ENCODE data around the gene TMEM89.

The TMEM89 gene

DNA sequence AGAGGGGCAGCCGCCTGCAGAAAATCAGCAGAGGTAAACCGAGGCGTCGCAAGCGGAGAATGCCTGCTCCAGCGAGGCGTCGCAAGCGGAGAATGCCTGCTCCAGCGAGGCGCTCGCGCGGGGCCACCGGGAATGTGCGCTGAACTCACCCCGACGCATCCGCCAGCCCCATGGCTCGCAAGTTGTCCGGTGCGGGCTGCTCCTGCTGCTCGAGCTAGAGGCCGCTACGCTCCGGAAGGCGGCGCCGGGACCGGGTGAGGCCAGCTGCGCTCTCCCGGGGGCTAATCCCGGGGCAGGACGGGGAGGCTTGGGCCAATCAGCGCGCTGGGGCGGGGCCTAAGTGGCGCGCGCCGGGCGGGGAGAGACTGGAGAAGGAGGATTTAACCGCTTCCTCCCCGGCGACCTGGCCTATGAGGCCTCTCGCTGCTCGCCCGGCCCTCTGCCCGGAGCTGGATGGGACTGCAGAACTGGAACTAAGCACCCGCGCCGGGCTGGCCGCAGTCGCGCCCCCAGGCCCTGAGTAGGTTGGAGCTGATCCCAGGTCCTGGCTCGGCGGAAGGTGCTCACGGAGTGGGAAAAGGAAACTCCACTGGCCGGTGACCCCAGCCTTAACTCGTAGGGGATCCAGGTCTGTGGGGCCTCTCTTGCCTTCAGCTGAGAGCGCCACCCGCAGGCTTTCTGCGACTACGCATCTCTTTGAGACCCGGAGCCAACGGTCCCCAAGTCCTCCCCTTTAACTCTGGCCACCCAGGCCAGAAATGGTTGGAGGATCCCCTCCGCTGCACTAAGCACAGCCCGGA is 13.9 kb upstream of the TMEM89 start, which contains the start of gene SLC26A6:
SLC26A6 (minus strand) TSS at position 240 of the 800 bp plus-strand sequence; CDS start at position 172, 68 bp downstream.
- DNase-seq (ENCODE audit: low spot score in 2 of 2) = peak; percentile 80 to 83
- Mint-ChIP-seq H3K27me3 (no peaks in the 10 kb centered on the region), H3K9me3 (no peaks in the 10 kb centered on the region), H3K27ac (ENCODE audit: low read depth) (peak within 1 kb of the TSS; percentile 72), H3K4me1 (peaks cover 16% of the 10 kb centered on the region), H3K4me3 (peak within 1 kb of the TSS; percentile 89), H3K36me3 (ENCODE audit: insufficient read depth) (peaks cover 4% of the 10 kb centered on the region)
- peak; percentile 95 for ATAC-seq (replicated peaks; ENCODE audit: extremely low read depth, poor library complexity, severe bottlenecking)

DNA sequence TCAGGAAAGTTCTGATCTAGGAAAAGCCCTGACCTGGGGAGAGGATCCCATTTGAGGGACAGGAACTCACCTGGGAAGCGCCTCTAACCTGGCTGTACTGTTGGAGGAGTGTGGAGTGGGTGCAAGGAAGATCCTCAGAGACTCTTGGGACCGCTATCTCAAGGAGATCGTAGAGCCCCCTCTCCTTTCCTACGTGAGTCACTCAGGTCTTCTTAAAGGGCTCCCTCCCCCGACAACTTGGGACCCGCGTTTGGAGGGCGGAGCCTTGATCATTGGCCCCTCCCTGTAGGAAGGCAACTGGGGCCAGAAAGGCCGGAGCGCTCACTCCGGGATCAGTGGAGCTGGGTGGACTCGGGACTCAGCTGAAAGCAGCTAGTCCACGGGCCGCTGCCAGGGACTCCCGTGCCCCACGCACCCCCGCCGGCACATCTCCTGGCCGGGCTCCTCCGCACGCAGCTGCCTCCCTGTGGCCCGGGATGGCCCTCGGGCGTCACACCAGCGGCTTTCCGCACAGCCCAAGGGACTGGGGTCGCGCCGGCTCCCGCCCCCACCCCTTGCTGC is 13.2 kb upstream of the TMEM89 start:
- Mint-ChIP-seq H3K9me3 (no peaks in the 10 kb centered on the region), H3K4me1 (peaks cover 16% of the 10 kb centered on the region), H3K27me3 (no peaks in the 10 kb centered on the region), H3K27ac (ENCODE audit: low read depth) (no peak overlapping the region), H3K36me3 (ENCODE audit: insufficient read depth) (peaks cover 5% of the 10 kb centered on the region), H3K4me3 (peak overlapping the region; percentile 89)
- peak; percentile 22 for ATAC-seq (replicated peaks; ENCODE audit: extremely low read depth, poor library complexity, severe bottlenecking)
- no peak for DNase-seq (ENCODE audit: low spot score in 2 of 2)

DNA sequence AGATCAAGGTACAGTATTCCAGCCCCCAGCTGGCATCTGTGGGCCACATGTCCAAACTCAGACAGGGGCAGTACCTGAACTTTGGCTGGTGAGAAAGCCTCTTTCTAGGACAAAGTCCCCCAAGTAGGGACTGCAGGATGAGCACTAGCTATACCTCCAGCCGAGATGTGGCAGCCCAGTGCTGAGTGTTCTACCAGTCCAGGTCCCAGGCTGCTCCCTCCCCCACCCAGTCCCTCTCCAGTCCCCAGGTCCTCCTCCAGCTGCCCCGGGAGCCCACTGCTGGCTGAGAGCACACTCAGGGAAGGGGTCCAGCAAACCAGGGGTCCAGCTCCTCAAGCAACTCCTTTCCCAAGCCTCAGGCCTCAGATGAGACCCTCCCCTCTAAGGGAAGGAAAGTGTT is 12.2 kb upstream of the TMEM89 start:
- Mint-ChIP-seq H3K27me3 (no peaks in the 10 kb centered on the region), H3K27ac (ENCODE audit: low read depth) (no peak overlapping the region), H3K4me3 (peak overlapping the region; percentile 89), H3K4me1 (peaks cover 16% of the 10 kb centered on the region), H3K9me3 (no peaks in the 10 kb centered on the region), H3K36me3 (ENCODE audit: insufficient read depth) (peaks cover 5% of the 10 kb centered on the region)
- DNase-seq (ENCODE audit: low spot score in 2 of 2) = no peak
- no peak for ATAC-seq (replicated peaks; ENCODE audit: extremely low read depth, poor library complexity, severe bottlenecking)

DNA sequence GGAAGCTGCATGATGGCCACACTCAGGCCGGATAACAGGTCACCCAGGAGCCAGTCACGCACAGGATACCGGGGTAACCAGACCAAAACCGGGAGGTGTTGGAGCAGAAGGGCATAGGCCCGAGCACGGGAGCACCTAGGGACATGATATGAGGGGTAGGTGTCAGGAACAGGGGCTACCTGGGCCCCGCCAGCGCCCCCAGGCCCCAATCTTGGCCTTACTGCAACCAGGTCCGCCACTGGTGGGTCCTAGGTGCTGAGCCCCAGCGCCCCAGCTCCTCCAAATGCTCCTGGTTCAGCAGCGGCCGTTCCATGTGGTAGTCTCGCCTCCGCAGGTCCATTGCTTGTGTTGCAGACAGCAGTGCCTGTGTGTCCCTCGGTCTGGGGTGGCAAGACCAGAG is 11.7 kb upstream of the TMEM89 start:
- Mint-ChIP-seq H3K4me1 (peaks cover 13% of the 10 kb centered on the region), H3K27ac (ENCODE audit: low read depth) (no peak overlapping the region), H3K4me3 (no peak overlapping the region), H3K36me3 (ENCODE audit: insufficient read depth) (peaks cover 5% of the 10 kb centered on the region), H3K9me3 (no peaks in the 10 kb centered on the region), H3K27me3 (no peaks in the 10 kb centered on the region)
- no peak for ATAC-seq (replicated peaks; ENCODE audit: extremely low read depth, poor library complexity, severe bottlenecking)
- no peak for DNase-seq (ENCODE audit: low spot score in 2 of 2)

DNA sequence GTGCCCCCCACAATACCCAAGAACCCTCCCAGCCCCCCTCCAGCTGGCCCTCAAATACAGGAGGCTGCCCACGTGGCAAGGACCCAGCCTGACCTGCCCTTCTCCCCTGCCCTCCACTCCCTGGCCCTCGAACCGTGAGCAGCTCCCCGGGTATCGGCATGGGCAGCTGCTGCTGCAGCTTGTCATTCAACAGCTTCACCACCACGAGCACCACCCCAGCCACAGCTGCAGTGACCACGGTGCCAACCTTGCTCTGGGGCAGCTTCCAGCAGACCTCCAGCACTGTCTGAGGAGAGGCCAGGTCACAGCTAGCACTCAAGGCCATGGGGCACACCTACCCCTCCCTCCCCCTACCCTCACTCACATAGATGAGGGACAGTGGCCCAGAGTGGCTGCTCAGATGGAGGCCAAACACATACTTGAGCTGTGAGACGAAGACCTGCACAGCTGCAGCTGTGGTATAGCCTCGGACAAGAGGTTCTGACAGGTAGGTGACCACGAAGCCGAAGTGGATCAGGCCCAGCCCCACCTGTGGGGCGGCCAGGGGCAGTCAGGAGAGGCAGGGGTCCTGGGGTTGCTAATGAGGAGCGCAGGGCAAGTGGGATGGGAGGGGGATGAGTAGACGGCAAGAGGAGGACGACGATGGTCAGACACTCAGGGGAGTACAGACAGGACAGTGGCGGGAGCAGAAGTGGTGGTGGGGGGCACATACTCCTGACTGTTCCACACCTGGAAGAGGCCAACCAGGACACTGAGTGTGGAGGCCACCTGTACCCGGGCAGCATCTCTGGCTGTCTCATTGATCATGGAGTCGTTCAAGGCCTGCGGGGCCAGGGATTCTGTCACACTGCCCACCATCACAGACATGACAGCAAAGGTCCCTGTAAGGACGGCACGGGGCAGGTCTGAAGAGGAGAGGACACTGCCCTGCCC is 10.2 kb upstream of the TMEM89 start:
- Mint-ChIP-seq H3K27me3 (no peaks in the 10 kb centered on the region), H3K9me3 (no peaks in the 10 kb centered on the region), H3K4me1 (peaks cover 11% of the 10 kb centered on the region), H3K4me3 (no peak overlapping the region), H3K27ac (ENCODE audit: low read depth) (peak overlapping the region; percentile 36), H3K36me3 (ENCODE audit: insufficient read depth) (peaks cover 6% of the 10 kb centered on the region)
- ATAC-seq (replicated peaks; ENCODE audit: extremely low read depth, poor library complexity, severe bottlenecking) = no peak
- no peak for DNase-seq (ENCODE audit: low spot score in 2 of 2)

DNA sequence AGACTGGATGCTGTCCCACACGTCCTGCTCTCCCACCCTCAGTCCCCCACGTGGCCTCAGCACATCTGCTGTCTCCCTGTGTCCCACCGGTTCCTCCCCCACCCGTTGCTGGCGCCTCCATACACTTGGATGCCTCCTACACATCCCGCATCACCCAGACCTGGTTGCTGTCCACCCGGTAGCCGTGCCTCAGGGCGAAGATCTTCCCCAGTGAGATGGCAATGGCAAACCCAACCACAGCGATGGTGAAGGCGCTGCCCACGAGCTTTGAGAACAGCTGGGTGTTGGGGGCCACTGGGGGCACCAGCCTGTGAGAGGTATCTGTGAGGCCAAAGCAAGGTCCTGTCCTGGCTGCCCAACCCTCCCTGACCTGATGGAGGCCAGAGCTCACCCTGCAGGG is 9.3 kb upstream of the TMEM89 start:
- ATAC-seq (replicated peaks; ENCODE audit: extremely low read depth, poor library complexity, severe bottlenecking) = no peak
- Mint-ChIP-seq H3K27ac (ENCODE audit: low read depth) (peak overlapping the region; percentile 36), H3K36me3 (ENCODE audit: insufficient read depth) (peaks cover 7% of the 10 kb centered on the region), H3K4me3 (no peak overlapping the region), H3K9me3 (no peaks in the 10 kb centered on the region), H3K4me1 (peaks cover 11% of the 10 kb centered on the region), H3K27me3 (no peaks in the 10 kb centered on the region)
- DNase-seq (ENCODE audit: low spot score in 2 of 2) = no peak

DNA sequence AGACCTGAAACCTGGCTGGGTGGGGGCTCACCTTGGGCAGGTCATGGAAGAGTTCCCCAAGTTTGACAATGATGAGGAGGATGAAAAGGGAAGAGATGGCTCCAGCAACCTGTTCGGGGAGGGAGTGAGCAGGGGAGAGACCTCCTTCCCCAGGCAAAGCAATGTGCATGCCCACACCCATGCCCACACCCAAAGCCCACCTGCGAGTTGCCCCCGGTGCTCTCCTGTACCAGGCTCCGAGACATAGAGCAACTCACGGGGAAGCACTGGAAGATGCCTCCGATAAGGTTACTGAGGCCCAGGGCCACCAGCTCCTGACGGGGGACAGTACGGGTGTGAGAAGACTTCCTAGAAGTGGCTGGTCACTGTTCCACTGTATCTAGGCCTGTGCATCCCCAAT is 8.8 kb upstream of the TMEM89 start:
- no peak for DNase-seq (ENCODE audit: low spot score in 2 of 2)
- peaks cover 11% of the 10 kb centered on the region for H3K4me1 Mint-ChIP-seq
- peaks cover 7% of the 10 kb centered on the region for H3K36me3 Mint-ChIP-seq (ENCODE audit: insufficient read depth)
- H3K4me3 Mint-ChIP-seq = no peak overlapping the region
- H3K27me3 Mint-ChIP-seq = no peaks in the 10 kb centered on the region
- no peak for ATAC-seq (replicated peaks; ENCODE audit: extremely low read depth, poor library complexity, severe bottlenecking)
- H3K9me3 Mint-ChIP-seq = no peaks in the 10 kb centered on the region
- no peak overlapping the region for H3K27ac Mint-ChIP-seq (ENCODE audit: low read depth)

DNA sequence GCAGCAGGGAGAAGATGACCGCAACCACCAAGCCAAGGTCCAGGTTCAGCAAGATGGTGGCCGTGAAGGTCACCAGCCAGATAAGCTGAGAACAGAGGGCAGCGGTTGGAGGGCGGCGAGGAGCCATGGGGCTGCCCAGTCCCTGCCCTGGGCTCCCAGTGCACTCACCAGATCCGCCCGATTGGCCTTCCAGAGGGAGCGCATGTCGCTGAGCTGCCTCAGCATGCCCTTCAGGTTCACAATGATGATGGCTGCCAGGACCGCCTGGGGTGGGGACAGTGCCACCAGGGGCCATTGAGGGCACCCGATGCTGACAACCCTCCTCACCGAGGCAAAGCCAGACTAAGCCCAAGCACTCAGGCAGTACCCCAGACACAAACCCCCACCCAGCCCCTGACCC is 8.3 kb upstream of the TMEM89 start:
- Mint-ChIP-seq H3K27me3 (no peaks in the 10 kb centered on the region), H3K36me3 (ENCODE audit: insufficient read depth) (peaks cover 7% of the 10 kb centered on the region), H3K4me1 (peaks cover 11% of the 10 kb centered on the region), H3K9me3 (no peaks in the 10 kb centered on the region), H3K27ac (ENCODE audit: low read depth) (no peak overlapping the region), H3K4me3 (no peak overlapping the region)
- no peak for DNase-seq (ENCODE audit: low spot score in 2 of 2)
- ATAC-seq (replicated peaks; ENCODE audit: extremely low read depth, poor library complexity, severe bottlenecking) = no peak

DNA sequence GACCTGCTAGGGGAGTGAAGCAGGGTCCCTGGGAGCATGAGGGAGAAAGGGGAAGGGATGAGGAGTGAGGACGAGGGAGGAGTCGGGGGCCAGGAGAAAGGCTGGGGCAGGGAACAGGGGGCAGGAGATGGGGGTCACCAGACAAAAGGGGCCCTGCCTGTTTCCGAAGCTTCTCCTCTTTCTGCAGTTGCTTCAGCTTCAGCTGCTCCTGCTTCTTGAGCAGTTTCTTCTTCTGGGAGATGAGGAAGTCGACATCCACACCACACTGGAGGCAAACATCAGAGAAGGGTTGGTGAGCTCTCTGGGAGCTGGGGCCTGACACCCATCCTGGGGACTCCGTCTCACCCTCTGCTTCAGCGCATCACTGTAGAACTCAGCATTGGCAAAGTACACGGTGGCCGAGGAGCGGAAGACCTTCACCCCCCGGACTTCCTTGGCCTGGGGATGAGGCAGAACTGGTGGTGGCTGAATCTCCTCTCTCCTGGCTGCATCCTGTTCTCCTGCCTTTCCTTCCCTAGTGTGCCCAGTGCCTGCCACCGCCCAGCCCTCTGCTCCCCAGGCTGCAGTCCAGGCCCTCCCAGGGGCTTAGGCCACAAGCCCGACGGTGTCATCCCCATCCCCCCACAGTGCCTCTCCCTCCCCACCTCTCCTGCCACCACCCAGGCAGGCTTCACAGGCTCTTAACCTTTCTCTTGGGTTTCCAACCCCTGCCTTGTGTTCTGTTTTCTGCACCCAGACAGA is 6.9 kb upstream of the TMEM89 start:
- Mint-ChIP-seq H3K27ac (ENCODE audit: low read depth) (no peak overlapping the region), H3K9me3 (no peaks in the 10 kb centered on the region), H3K4me1 (peaks cover 6% of the 10 kb centered on the region), H3K27me3 (no peaks in the 10 kb centered on the region), H3K36me3 (ENCODE audit: insufficient read depth) (peaks cover 5% of the 10 kb centered on the region), H3K4me3 (no peak overlapping the region)
- no peak for DNase-seq (ENCODE audit: low spot score in 2 of 2)
- no peak for ATAC-seq (replicated peaks; ENCODE audit: extremely low read depth, poor library complexity, severe bottlenecking)

DNA sequence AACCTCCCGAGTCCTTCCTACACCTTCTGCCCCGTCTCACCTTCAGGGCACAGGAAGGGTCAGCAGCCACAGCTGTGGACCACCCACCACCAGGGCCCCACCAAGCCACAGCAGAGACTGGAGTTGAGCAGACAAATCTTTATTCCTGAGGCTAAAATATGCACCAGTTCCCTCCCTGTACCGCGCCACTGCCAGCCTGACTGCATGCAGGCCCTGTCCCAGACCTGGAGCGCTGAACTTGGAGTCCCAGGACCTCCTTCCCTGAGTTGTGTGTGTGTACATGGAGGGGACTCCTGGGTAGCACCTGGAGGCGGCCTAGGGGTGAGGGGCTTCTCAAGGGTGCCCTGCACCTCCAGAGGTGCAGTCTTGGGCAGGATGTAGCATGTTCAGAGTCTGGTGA is 4.0 kb upstream of the TMEM89 start:
- DNase-seq (ENCODE audit: low spot score in 2 of 2) = no peak
- H3K27ac Mint-ChIP-seq (ENCODE audit: low read depth) = no peak overlapping the region
- H3K4me1 Mint-ChIP-seq = peaks cover 6% of the 10 kb centered on the region
- H3K27me3 Mint-ChIP-seq = no peaks in the 10 kb centered on the region
- H3K36me3 Mint-ChIP-seq (ENCODE audit: insufficient read depth) = peaks cover 5% of the 10 kb centered on the region
- H3K4me3 Mint-ChIP-seq = no peak overlapping the region
- no peaks in the 10 kb centered on the region for H3K9me3 Mint-ChIP-seq
- ATAC-seq (replicated peaks; ENCODE audit: extremely low read depth, poor library complexity, severe bottlenecking) = no peak

DNA sequence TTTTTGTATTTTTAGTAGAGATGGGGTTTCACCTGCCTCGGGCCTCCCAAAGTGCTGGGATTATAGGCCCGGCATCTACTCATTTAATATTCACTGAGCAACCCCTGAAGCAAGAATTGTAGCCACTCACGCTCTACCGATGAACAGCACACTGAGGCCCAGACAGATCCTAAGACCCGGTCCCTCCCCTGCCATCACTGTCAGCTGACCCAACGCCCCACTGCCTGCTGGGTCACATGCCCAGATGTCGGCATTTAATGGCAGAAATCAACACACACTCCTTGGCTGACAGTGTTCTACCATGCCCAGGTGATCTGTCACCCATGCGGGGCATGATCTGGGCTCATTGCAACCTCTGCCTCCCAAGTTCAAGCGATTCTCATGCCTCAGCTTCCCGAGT is 3.2 kb upstream of the TMEM89 start:
- H3K9me3 Mint-ChIP-seq = no peaks in the 10 kb centered on the region
- ATAC-seq (replicated peaks; ENCODE audit: extremely low read depth, poor library complexity, severe bottlenecking) (no peak), DNase-seq (ENCODE audit: low spot score in 2 of 2) (no peak)
- peaks cover 6% of the 10 kb centered on the region for H3K4me1 Mint-ChIP-seq
- H3K27ac Mint-ChIP-seq (ENCODE audit: low read depth) = no peak overlapping the region
- H3K27me3 Mint-ChIP-seq = no peaks in the 10 kb centered on the region
- H3K36me3 Mint-ChIP-seq (ENCODE audit: insufficient read depth) = peaks cover 3% of the 10 kb centered on the region
- H3K4me3 Mint-ChIP-seq = no peak overlapping the region
